Right renal pelvis (tissue), 4 donors: ENCODE measurements around the gene PNMA3. TPM values are rescaled to one million over a fixed set of nuclear protein-coding genes. Genes with fewer than 3 reads are reported as not detected.
"Not testable (repeated sequence)": the region's sequence is repeated elsewhere in the genome, so short reads cannot be mapped to it uniquely, and the experiment has no call there.

ENCODE experiments used
- DNase-seq, 4 donors: peaks; one replicate each; pipeline ENCODE4 v3.0.0-alpha.2; 2013; ENCODE audit warnings: low read depth in 4 of 4, low spot score in 3 of 4, missing footprints in 1 of 4
- polyA plus RNA-seq, 4 donors: library from polyadenylated mRNA; unstranded; fragments of 120-200 nt; gene quantifications; one replicate each; pipeline ENCODE4 v1.2.1, GENCODE V29; 2013; ENCODE audit not compliant: insufficient read length in 4 of 4

PNMA3 gene
- polyA plus RNA-seq, 4 donors, result 18.5 to 32.8 (median 27.0) TPM

- not testable (repeated sequence) for DNase-seq
These were observed 15.8 kb downstream of the PNMA3 start, which contains the start of gene PNMA6A for GRCh38 chrX:153071909-153072583. TSS of gene PNMA6A (plus strand) at chrX:153072454. CDS start at chrX:153073063, 609 bp downstream.

GRCh38 chrX:153073331-153073730, 17.1 kb downstream of the PNMA3 start:
- not testable (repeated sequence) for DNase-seq

- no peak for DNase-seq
These were observed 18.1 kb downstream of the PNMA3 start for GRCh38 chrX:153074262-153074899.

GRCh38 chrX:153074935-153075334, 18.7 kb downstream of the PNMA3 start:
- DNase-seq, result no peak

GRCh38 chrX:153075366-153075765, 19.1 kb downstream of the PNMA3 start:
- DNase-seq, result no peak

GRCh38 chrX:153077437-153078135, 21.3 kb downstream of the PNMA3 start:
- not testable (repeated sequence) for DNase-seq

- DNase-seq, result not testable (repeated sequence)
These were observed 27.1 kb downstream of the PNMA3 start for GRCh38 chrX:153083238-153083923.

GRCh38 chrX:153102418-153102817, 46.1 kb downstream of the PNMA3 start:
- no peak for DNase-seq

- DNase-seq, result not testable (repeated sequence)
These were observed 48.7 kb downstream of the PNMA3 start for GRCh38 chrX:153104959-153105358.

GRCh38 chrX:153106092-153106801, 50.0 kb downstream of the PNMA3 start:
- not testable (repeated sequence) for DNase-seq

Other genes starting within 250 kb of the PNMA3 start
- 100 to 1,000 TPM; 119 to 135 (median 132) TPM for gene CETN2, start 225.7 kb upstream of the PNMA3 start, polyA plus RNA-seq
- gene NSDHL, start 225.4 kb upstream of the PNMA3 start, polyA plus RNA-seq, result 10 to 100 TPM; 29.4 to 33.3 (median 31.5) TPM
- 10 to 100 TPM; 48.3 to 53.0 (median 49.6) TPM for gene ZNF185, start 158.4 kb upstream of the PNMA3 start, polyA plus RNA-seq
- gene PNMA5, start 62.4 kb upstream of the PNMA3 start, polyA plus RNA-seq, result under 1 TPM; 0.10 to 0.41 (median 0.25) TPM
- gene PNMA6A, start 16.0 kb downstream of the PNMA3 start, polyA plus RNA-seq, result 10 to 100 TPM in 1 of 4 donors, 1 to 10 TPM in 3; 7.8 to 17.6 (median 9.3) TPM
- gene MAGEA1, start 122.8 kb downstream of the PNMA3 start, polyA plus RNA-seq, result not detected